Stomach (tissue), 9 donors: ENCODE measurements around the gene LRMDA. TPM values are rescaled to one million over a fixed set of nuclear protein-coding genes. Genes with fewer than 3 reads are reported as not detected.
A peak's percentile ranks its signal among the peaks of the same experiment; 100 is the strongest.

Experiments used
- DNase-seq, 2 donors: peaks; one replicate each; pipeline versions ENCODE4 v3.0.0 to v3.0.0-alpha.2; 2013 to 2019
- H3K27ac ChIP-seq, 5 donors: fragments of 200-600 bp in 4 of 5; sonication (generic) in 4 of 5; one replicate each; pipeline ENCODE4 v1.5.1; 2013 to 2019; ENCODE audit warnings: mild to moderate bottlenecking in 1 of 5, moderate library complexity in 1 of 5
- H3K27me3 ChIP-seq, 3 donors: fragments of 200-600 bp; sonication (generic); one replicate each; pipeline ENCODE4 v1.5.1; 2017 to 2019; ENCODE audit warnings: mixed run types in 1 of 3
- H3K36me3 ChIP-seq, 4 donors: fragments of 200-600 bp; sonication (generic); 1 replicate in 3 of 4; 2 replicates in 1 of 4; pipeline ENCODE4 v1.5.1; 2016 to 2019
- H3K4me1 ChIP-seq, 4 donors: fragments of 200-600 bp; sonication (generic); one replicate each; pipeline ENCODE4 v1.5.1; 2016 to 2019
- H3K4me3 ChIP-seq, 4 donors: fragments of 200-600 bp; sonication (generic) in 3 of 4; one replicate each; pipeline ENCODE4 v1.5.1; 2016 to 2019; ENCODE audit warnings: mild to moderate bottlenecking in 1 of 4
- H3K9me3 ChIP-seq, 4 donors: fragments of 200-600 bp; sonication (generic); one replicate each; pipeline ENCODE4 v1.5.1; 2016 to 2019
- CTCF ChIP-seq, 7 experiments: fragments of 450-650 bp in 4 of 7; fragments of 200-600 bp in 3 of 7; sonication (generic) in 3 of 7; IDR thresholded peaks; one replicate each; pipeline ENCODE4 v1.5.1; 2016 to 2019; ENCODE audit warnings: antibody characterized with exemption in 7 of 7, control low read depth in 2 of 7, mild to moderate bottlenecking in 1 of 7
- EP300 ChIP-seq: sonication (generic); formaldehyde crosslinking; IDR thresholded peaks from one replicate; pipeline ENCODE4 v1.6.1; 2017; ENCODE audit warnings: antibody characterized with exemption
- POLR2A ChIP-seq, 4 donors: fragments of 450-650 bp; IDR thresholded peaks; one replicate each; pipeline ENCODE4 v1.6.1; 2016; ENCODE audit warnings: antibody characterized with exemption in 4 of 4, control low read depth in 2 of 4, mild to moderate bottlenecking in 1 of 4, moderate library complexity in 1 of 4
- POLR2AphosphoS5 ChIP-seq, 3 donors: sonication (generic); formaldehyde crosslinking; IDR thresholded peaks; one replicate each; pipeline ENCODE4 v1.6.1; 2016; ENCODE audit warnings: antibody characterized with exemption in 3 of 3
- WGBS, 5 donors: extraction: QIAGEN DNeasy Blood & Tissue Kit in 3 of 5; methylation state at CpG; one replicate each; pipeline versions ENCODE4 v1.1.5 to v1.1.7; 2013 to 2018; 5-methylcytosine and 5-hydroxymethylcytosine counted together
- intact Hi-C: fragments of 100-400 bp; cut with DNase I; formaldehyde crosslinking; loops from one replicate; pipeline ENCODE4 v1.15.1; 2023; ENCODE audit warnings: low total_unique reads
- polyA plus RNA-seq, 3 donors: library from polyadenylated mRNA; stranded (reverse); fragments of 200-250 nt; gene quantifications; one replicate each; pipeline ENCODE4 v1.2.3, GENCODE V29; 2013
- total RNA-seq, 5 donors: library from RNA; depleted of rRNA; stranded (reverse); fragments of >200 nt; gene quantifications; one replicate each; pipeline versions ENCODE4 v1.1.0 to v1.2.3, GENCODE V29; 2014 to 2016
- donor health status: healthy with polysubstance abuse.
- donor health status: Bipolar disorder and iron deficiency.
- donor health status: healthy.

Gene LRMDA
- total and polyA plus RNA-seq, 8 donors, result 1.3 to 30.2 (median 13.6) TPM; not detected in 1

- Histone ChIP-seq H3K4me1 (peaks cover 0 to 16% (median 5%) of the 10 kb centered on the region in 4 donors), H3K9me3 (no peaks in the 10 kb centered on the region), H3K36me3 (no peaks in the 10 kb centered on the region), H3K4me3 (no peak overlapping the region), H3K27ac (peak overlapping the region in 4 of 5 donors; percentile 13 to 70 (median 36)), H3K27me3 (no peaks in the 10 kb centered on the region)
- intact Hi-C loops, result no loop called here
- DNase-seq, result peak in 1 of 2 donors; percentile 27
- no peak for TF ChIP-seq CTCF (IDR thresholded peaks at IDR 0.05)
- no peak for TF ChIP-seq POLR2A (IDR thresholded peaks at IDR 0.05)
- no peak for TF ChIP-seq EP300
- peak; percentile 5 to 48 (median 13) for TF ChIP-seq POLR2AphosphoS5 (IDR thresholded peaks at IDR 0.05)
- 70 to 74% (median 73%) methylated on average over 6 of the region's 6 CpGs for WGBS, 5 donors
Observed at GRCh38 chr10:76444034-76444800, 1012.8 kb downstream of the LRMDA start.

- no peak for TF ChIP-seq POLR2A (IDR thresholded peaks at IDR 0.05)
- no peak for TF ChIP-seq POLR2AphosphoS5 (IDR thresholded peaks at IDR 0.05)
- TF ChIP-seq CTCF (IDR thresholded peaks at IDR 0.05), result no peak
- no peak for TF ChIP-seq EP300
- Histone ChIP-seq H3K27ac (no peak overlapping the region), H3K27me3 (no peaks in the 10 kb centered on the region), H3K4me3 (no peak overlapping the region), H3K36me3 (no peaks in the 10 kb centered on the region), H3K9me3 (no peaks in the 10 kb centered on the region), H3K4me1 (peaks cover 0 to 16% (median 5%) of the 10 kb centered on the region in 4 donors)
- intact Hi-C loops, result no loop called here
- no peak for DNase-seq
- WGBS, 5 donors, result 81 to 93% (median 92%) methylated on average over 1 of the region's 1 CpG
Observed at GRCh38 chr10:76447578-76447977, 1016.2 kb downstream of the LRMDA start.

- no peak for TF ChIP-seq POLR2AphosphoS5 (IDR thresholded peaks at IDR 0.05)
- TF ChIP-seq EP300, result no peak
- no peak for TF ChIP-seq POLR2A (IDR thresholded peaks at IDR 0.05)
- no peak for TF ChIP-seq CTCF (IDR thresholded peaks at IDR 0.05)
- no peak for DNase-seq
- WGBS, 5 donors, result 89 to 100% (median 99%) methylated on average over 2 of the region's 2 CpGs
- no peaks in the 10 kb centered on the region for H3K27me3 ChIP-seq
- H3K36me3 ChIP-seq, result no peaks in the 10 kb centered on the region
- no peak overlapping the region for H3K4me3 ChIP-seq
- intact Hi-C loops, result no loop called here
- no peaks in the 10 kb centered on the region for H3K9me3 ChIP-seq
- no peak overlapping the region for H3K27ac ChIP-seq
- H3K4me1 ChIP-seq, result peaks cover 0 to 5% (median 0%) of the 10 kb centered on the region in 4 donors
Observed at GRCh38 chr10:76451911-76452310, 1020.5 kb downstream of the LRMDA start.

GRCh38 chr10:76453332-76453731 lies 1021.9 kb downstream of the LRMDA start:
- H3K4me1 ChIP-seq, result peaks cover 0 to 7% (median 1%) of the 10 kb centered on the region in 4 donors
- no peak overlapping the region for H3K4me3 ChIP-seq
- no peaks in the 10 kb centered on the region for H3K36me3 ChIP-seq
- WGBS, 5 donors, result 91 to 96% (median 93%) methylated on average over 1 of the region's 1 CpG
- TF ChIP-seq CTCF (IDR thresholded peaks at IDR 0.05) (no peak), POLR2AphosphoS5 (IDR thresholded peaks at IDR 0.05) (no peak), EP300 (no peak), POLR2A (IDR thresholded peaks at IDR 0.05) (no peak)
- no peaks in the 10 kb centered on the region for H3K27me3 ChIP-seq
- no peaks in the 10 kb centered on the region for H3K9me3 ChIP-seq
- no peak for DNase-seq
- intact Hi-C loops, result no loop called here
- H3K27ac ChIP-seq, result no peak overlapping the region
